ENCODE measurements around the gene ARHGAP26. TPM values are rescaled to one million over a fixed set of nuclear protein-coding genes. Genes with fewer than 3 reads are reported as not detected.

Gene ARHGAP26
- total and polyA plus RNA-seq, 7 experiments from 2014 or later: 10.5 to 123 (median 22.7) TPM

GRCh38 chr5:142978726-142979125 is 208.5 kb downstream of the ARHGAP26 start:
- no peaks in the 10 kb centered on the region for H3K9me3 ChIP-seq (ENCODE audit: control insufficient read depth in 2 of 3, low read length in 3 of 3)
- H3K9me3 Mint-ChIP-seq: peaks cover 0 to 5% (median 0%) of the 10 kb centered on the region in 11 donors
- peaks cover 0 to 87% of the 10 kb centered on the region in 2 donors for H3K4me1 ChIP-seq (ENCODE audit: control insufficient read depth in 2 of 2, insufficient read depth in 2 of 2, low read length in 2 of 2)
- H3K27ac Mint-ChIP-seq: peak overlapping the region in 1 of 9 donors; percentile 45
- H3K27me3 ChIP-seq (ENCODE audit: control insufficient read depth in 2 of 2, insufficient read depth in 2 of 2, low read length in 2 of 2): no peaks in the 10 kb centered on the region
- H3K27me3 Mint-ChIP-seq: no peaks in the 10 kb centered on the region
- ChIA-PET POLR2A (no interaction called here), CTCF (interaction anchor here (0.7 kb wide), 1 partner anchor 207 kb away, joined by 7 read pairs; no protein-coding TSS in a partner anchor)
- H3K36me3 Mint-ChIP-seq: peaks cover 0 to 33% (median 15%) of the 10 kb centered on the region in 5 donors
- no peak overlapping the region for H3K4me3 Mint-ChIP-seq
- intact Hi-C loops (cut with micrococcal nuclease): no loop called here
- no peak for DNase-seq
- no peaks in the 10 kb centered on the region for H3K36me3 ChIP-seq (ENCODE audit: control insufficient read depth in 2 of 3, insufficient read depth in 3 of 3, low read length in 3 of 3)
- ATAC-seq: no peak
- H3K4me3 ChIP-seq (ENCODE audit: low read length): no peak overlapping the region
- H3K4me1 Mint-ChIP-seq: peaks cover 19 to 86% (median 42%) of the 10 kb centered on the region in 7 donors
- no peak overlapping the region for H3K27ac ChIP-seq (ENCODE audit: low read depth, low read length)

- Mint-ChIP-seq H3K27ac (peak overlapping the region in 1 of 9 donors; percentile 40), H3K36me3 (peaks cover 0 to 31% (median 20%) of the 10 kb centered on the region in 5 donors), H3K9me3 (peaks cover 0 to 5% (median 0%) of the 10 kb centered on the region in 11 donors), H3K4me1 (peaks cover 19 to 86% (median 47%) of the 10 kb centered on the region in 7 donors), H3K4me3 (no peak overlapping the region), H3K27me3 (no peaks in the 10 kb centered on the region)
- ChIA-PET POLR2A (no interaction called here), CTCF (no interaction called here)
- ATAC-seq (no peak), DNase-seq (no peak)
- H3K27me3 ChIP-seq (ENCODE audit: control insufficient read depth in 2 of 2, insufficient read depth in 2 of 2, low read length in 2 of 2): no peaks in the 10 kb centered on the region
- no peak overlapping the region for H3K4me3 ChIP-seq (ENCODE audit: low read length)
- no peaks in the 10 kb centered on the region for H3K9me3 ChIP-seq (ENCODE audit: control insufficient read depth in 2 of 3, low read length in 3 of 3)
- H3K36me3 ChIP-seq (ENCODE audit: control insufficient read depth in 2 of 3, insufficient read depth in 3 of 3, low read length in 3 of 3): no peaks in the 10 kb centered on the region
- intact Hi-C loops (cut with micrococcal nuclease): no loop called here
- peaks cover 0 to 87% of the 10 kb centered on the region in 2 donors for H3K4me1 ChIP-seq (ENCODE audit: control insufficient read depth in 2 of 2, insufficient read depth in 2 of 2, low read length in 2 of 2)
- H3K27ac ChIP-seq (ENCODE audit: low read depth, low read length): no peak overlapping the region
Measured at GRCh38 chr5:142979636-142980035, 209.5 kb downstream of the ARHGAP26 start.

- Histone ChIP-seq H3K9me3 (ENCODE audit: control insufficient read depth in 2 of 3, low read length in 3 of 3) (no peaks in the 10 kb centered on the region), H3K27me3 (ENCODE audit: control insufficient read depth in 2 of 2, insufficient read depth in 2 of 2, low read length in 2 of 2) (no peaks in the 10 kb centered on the region), H3K36me3 (ENCODE audit: control insufficient read depth in 2 of 3, insufficient read depth in 3 of 3, low read length in 3 of 3) (no peaks in the 10 kb centered on the region), H3K27ac (ENCODE audit: low read depth, low read length) (no peak overlapping the region), H3K4me1 (ENCODE audit: control insufficient read depth in 2 of 2, insufficient read depth in 2 of 2, low read length in 2 of 2) (peaks cover 0 to 69% of the 10 kb centered on the region in 2 donors), H3K4me3 (ENCODE audit: low read length) (no peak overlapping the region)
- ChIA-PET POLR2A (no interaction called here), CTCF (no interaction called here)
- peaks cover 0 to 36% (median 22%) of the 10 kb centered on the region in 5 donors for H3K36me3 Mint-ChIP-seq
- H3K4me1 Mint-ChIP-seq: peaks cover 19 to 78% (median 45%) of the 10 kb centered on the region in 7 donors
- ATAC-seq (no peak), DNase-seq (no peak)
- H3K27me3 Mint-ChIP-seq: no peaks in the 10 kb centered on the region
- H3K4me3 Mint-ChIP-seq: peak overlapping the region in 4 of 10 donors; percentile 18 to 67 (median 40)
- intact Hi-C loops (cut with micrococcal nuclease): no loop called here
- peak overlapping the region in 7 of 9 donors; percentile 29 to 85 (median 65) for H3K27ac Mint-ChIP-seq
- peaks cover 0 to 8% (median 2%) of the 10 kb centered on the region in 11 donors for H3K9me3 Mint-ChIP-seq
Measured at GRCh38 chr5:142981475-142981874, 211.3 kb downstream of the ARHGAP26 start.

- DNase-seq (no peak), ATAC-seq (no peak)
- H3K27me3 Mint-ChIP-seq: no peaks in the 10 kb centered on the region
- H3K4me1 Mint-ChIP-seq: peaks cover 18 to 75% (median 38%) of the 10 kb centered on the region in 7 donors
- intact Hi-C loops (cut with micrococcal nuclease): no loop called here
- peaks cover 0 to 9% (median 3%) of the 10 kb centered on the region in 11 donors for H3K9me3 Mint-ChIP-seq
- H3K36me3 Mint-ChIP-seq: peaks cover 0 to 38% (median 25%) of the 10 kb centered on the region in 5 donors
- peak overlapping the region in 4 of 10 donors; percentile 18 to 67 (median 40) for H3K4me3 Mint-ChIP-seq
- POLR2A ChIA-PET: interaction anchor here (0.8 kb wide), 1 partner anchor 422 kb away, joined by 7 read pairs; no protein-coding TSS in a partner anchor
- CTCF ChIA-PET: interaction anchor here (0.6 kb wide), 2 partner anchors 24 to 235 kb away, joined by 3 read pairs; no protein-coding TSS in a partner anchor
- no peaks in the 10 kb centered on the region for H3K27me3 ChIP-seq (ENCODE audit: control insufficient read depth in 2 of 2, insufficient read depth in 2 of 2, low read length in 2 of 2)
- H3K4me1 ChIP-seq (ENCODE audit: control insufficient read depth in 2 of 2, insufficient read depth in 2 of 2, low read length in 2 of 2): peaks cover 0 to 62% of the 10 kb centered on the region in 2 donors
- peak overlapping the region in 7 of 9 donors; percentile 29 to 85 (median 65) for H3K27ac Mint-ChIP-seq
- no peaks in the 10 kb centered on the region for H3K9me3 ChIP-seq (ENCODE audit: control insufficient read depth in 2 of 3, low read length in 3 of 3)
- H3K4me3 ChIP-seq (ENCODE audit: low read length): no peak overlapping the region
- no peaks in the 10 kb centered on the region for H3K36me3 ChIP-seq (ENCODE audit: control insufficient read depth in 2 of 3, insufficient read depth in 3 of 3, low read length in 3 of 3)
- H3K27ac ChIP-seq (ENCODE audit: low read depth, low read length): no peak overlapping the region
Measured at GRCh38 chr5:142981886-142982820, 212.0 kb downstream of the ARHGAP26 start.

- Histone ChIP-seq H3K4me3 (ENCODE audit: low read length) (no peak overlapping the region), H3K9me3 (ENCODE audit: control insufficient read depth in 2 of 3, low read length in 3 of 3) (no peaks in the 10 kb centered on the region), H3K36me3 (ENCODE audit: control insufficient read depth in 2 of 3, insufficient read depth in 3 of 3, low read length in 3 of 3) (no peaks in the 10 kb centered on the region), H3K4me1 (ENCODE audit: control insufficient read depth in 2 of 2, insufficient read depth in 2 of 2, low read length in 2 of 2) (peaks cover 0 to 56% of the 10 kb centered on the region in 2 donors), H3K27me3 (ENCODE audit: control insufficient read depth in 2 of 2, insufficient read depth in 2 of 2, low read length in 2 of 2) (no peaks in the 10 kb centered on the region), H3K27ac (ENCODE audit: low read depth, low read length) (no peak overlapping the region)
- Mint-ChIP-seq H3K36me3 (peaks cover 0 to 34% (median 25%) of the 10 kb centered on the region in 5 donors), H3K4me3 (no peak overlapping the region), H3K9me3 (peaks cover 0 to 10% (median 3%) of the 10 kb centered on the region in 11 donors), H3K27me3 (no peaks in the 10 kb centered on the region), H3K4me1 (peaks cover 14 to 69% (median 32%) of the 10 kb centered on the region in 7 donors), H3K27ac (peak overlapping the region in 4 of 9 donors; percentile 31 to 67 (median 52))
- DNase-seq: no peak
- POLR2A ChIA-PET: interaction anchor here (0.8 kb wide), 1 partner anchor 422 kb away, joined by 7 read pairs; no protein-coding TSS in a partner anchor
- intact Hi-C loops (cut with micrococcal nuclease): no loop called here
- ATAC-seq: no peak
- CTCF ChIA-PET: interaction anchor here (0.6 kb wide), 2 partner anchors 25 to 236 kb away, joined by 3 read pairs; no protein-coding TSS in a partner anchor
Measured at GRCh38 chr5:142982821-142983200, 212.6 kb downstream of the ARHGAP26 start.

- H3K4me3 Mint-ChIP-seq: no peak overlapping the region
- POLR2A ChIA-PET: interaction anchor here (1.7 kb wide), 1 partner anchor 14 kb away, joined by 3 read pairs; no protein-coding TSS in a partner anchor
- H3K27ac ChIP-seq (ENCODE audit: low read depth, low read length): no peak overlapping the region
Measured at GRCh38 chr5:142984011-142984410, 213.8 kb downstream of the ARHGAP26 start.

More at GRCh38 chr5:142984011-142984410, 213.8 kb downstream of the ARHGAP26 start:
- CTCF ChIA-PET: interaction anchor here (1.4 kb wide), 1 partner anchor 18 kb away, joined by 4 read pairs; no protein-coding TSS in a partner anchor
- ATAC-seq (peak; percentile 42), DNase-seq (no peak)
- intact Hi-C loops (cut with micrococcal nuclease): no loop called here
- Mint-ChIP-seq H3K27me3 (no peaks in the 10 kb centered on the region), H3K4me1 (peaks cover 14 to 65% (median 30%) of the 10 kb centered on the region in 7 donors), H3K36me3 (peaks cover 5 to 36% (median 30%) of the 10 kb centered on the region in 5 donors), H3K27ac (peak overlapping the region in 2 of 9 donors; percentile 41 to 52), H3K9me3 (peaks cover 0 to 22% (median 11%) of the 10 kb centered on the region in 11 donors)
- Histone ChIP-seq H3K9me3 (ENCODE audit: control insufficient read depth in 2 of 3, low read length in 3 of 3) (no peaks in the 10 kb centered on the region), H3K4me3 (ENCODE audit: low read length) (no peak overlapping the region), H3K27me3 (ENCODE audit: control insufficient read depth in 2 of 2, insufficient read depth in 2 of 2, low read length in 2 of 2) (no peaks in the 10 kb centered on the region), H3K4me1 (ENCODE audit: control insufficient read depth in 2 of 2, insufficient read depth in 2 of 2, low read length in 2 of 2) (peaks cover 0 to 44% of the 10 kb centered on the region in 2 donors), H3K36me3 (ENCODE audit: control insufficient read depth in 2 of 3, insufficient read depth in 3 of 3, low read length in 3 of 3) (no peaks in the 10 kb centered on the region)

All from naive thymus-derived CD4-positive, alpha-beta T cell (primary cell).